CD4-positive, CD25-positive, alpha-beta regulatory T cell (primary cell): ENCODE data around the gene UBTD2. TPM values are rescaled to one million over a fixed set of nuclear protein-coding genes. Genes with fewer than 3 reads are reported as not detected.

Source experiments
- ATAC-seq, 2 donors: fragments of 150-1000 bp; cut with Tn5 transposase; one replicate each; pipeline ENCODE4 v1.10.0; 2021; ENCODE audit warnings: low read depth in 2 of 2, moderate number of reproducible peaks in 2 of 2, moderate library complexity in 1 of 2
- DNase-seq, 3 donors: peaks; one replicate each; pipeline versions ENCODE4 v3.0.0 to v3.0.0-alpha.2; 2012 to 2022; ENCODE audit warnings: mixed read lengths in 1 of 3
- H3K27ac ChIP-seq: one replicate; pipeline ENCODE4 v1.7.0; 2013; ENCODE audit warnings: mild to moderate bottlenecking, low read length; ENCODE audit not compliant: insufficient read depth, poor library complexity, severe bottlenecking
- H3K27me3 ChIP-seq: one replicate; pipeline ENCODE4 v1.7.0; 2013; ENCODE audit warnings: low read length; ENCODE audit not compliant: control insufficient read depth, insufficient read depth
- H3K36me3 ChIP-seq: one replicate; pipeline ENCODE4 v1.7.0; 2013; ENCODE audit warnings: mild to moderate bottlenecking, low read length, moderate library complexity; ENCODE audit not compliant: control insufficient read depth, insufficient read depth
- H3K4me1 ChIP-seq: 2 replicates; pipeline ENCODE4 v1.7.0; 2013; ENCODE audit warnings: mild to moderate bottlenecking, low read length; ENCODE audit not compliant: insufficient read depth, control insufficient read depth, poor library complexity, severe bottlenecking
- H3K4me3 ChIP-seq: one replicate; pipeline ENCODE4 v1.7.0; 2013; ENCODE audit warnings: low read depth, mild to moderate bottlenecking, low read length, moderate library complexity
- H3K9me3 ChIP-seq, 2 experiments: 1 replicate in 1 of 2; 2 replicates in 1 of 2; pipeline ENCODE4 v1.7.0; 2013; ENCODE audit warnings: low read length in 2 of 2, mild to moderate bottlenecking in 1 of 2, moderate library complexity in 1 of 2; ENCODE audit not compliant: control insufficient read depth in 2 of 2
- H3K27ac Mint-ChIP-seq, 3 donors: one replicate each; pipeline ENCODE4 v1.8.0; 2020 to 2022; ENCODE audit warnings: mild to moderate bottlenecking in 3 of 3, mixed read lengths in 3 of 3, moderate library complexity in 2 of 3
- H3K27me3 Mint-ChIP-seq: one replicate; pipeline ENCODE4 v1.8.0; 2022; ENCODE audit warnings: mild to moderate bottlenecking, mixed read lengths
- H3K36me3 Mint-ChIP-seq: one replicate; pipeline ENCODE4 v1.8.0; 2020; ENCODE audit warnings: mixed read lengths
- H3K4me1 Mint-ChIP-seq, 4 donors: one replicate each; pipeline ENCODE4 v1.8.0; 2020 to 2022; ENCODE audit warnings: mixed read lengths in 4 of 4, mild to moderate bottlenecking in 1 of 4
- H3K4me3 Mint-ChIP-seq, 4 donors: one replicate each; pipeline ENCODE4 v1.8.0; 2020 to 2022; ENCODE audit warnings: mild to moderate bottlenecking in 4 of 4, mixed read lengths in 4 of 4, moderate library complexity in 3 of 4
- H3K9me3 Mint-ChIP-seq, 7 donors: one replicate each; pipeline ENCODE4 v1.8.0; 2020 to 2022; ENCODE audit warnings: mixed read lengths in 7 of 7, mild to moderate bottlenecking in 3 of 7, moderate library complexity in 2 of 7
- polyA plus RNA-seq, 4 donors: library from polyadenylated mRNA; unstranded; fragments of 300-500 nt; fragmentation: Illumina TruSeq; gene quantifications; one replicate each; pipeline ENCODE4 v1.2.3, GENCODE V29; 2021
- total RNA-seq: library from RNA; stranded (reverse); gene quantifications from one replicate; pipeline ENCODE4 v1.2.3, GENCODE V29; 2022

Gene UBTD2
- total and polyA plus RNA-seq, 5 donors from 2014 or later = 2.9 to 3.9 (median 3.4) TPM

GRCh38 chr5:172188893-172189692, 94.5 kb downstream of the UBTD2 start:
- H3K27me3 ChIP-seq = no peaks in the 10 kb centered on the region
- peak overlapping the region in 2 of 3 donors; percentile 76 to 91 for H3K27ac Mint-ChIP-seq
- H3K9me3 Mint-ChIP-seq = peaks cover 0 to 3% (median 0%) of the 10 kb centered on the region in 7 donors
- no peaks in the 10 kb centered on the region for H3K27me3 Mint-ChIP-seq
- peaks cover 5% of the 10 kb centered on the region for H3K36me3 Mint-ChIP-seq
- peaks cover 2% of the 10 kb centered on the region for H3K36me3 ChIP-seq
- peak overlapping the region in 3 of 4 donors; percentile 86 to 100 (median 98) for H3K4me3 Mint-ChIP-seq
- peak overlapping the region; percentile 95 for H3K27ac ChIP-seq
- DNase-seq = no peak
- peaks cover 0 to 22% (median 12%) of the 10 kb centered on the region in 4 donors for H3K4me1 Mint-ChIP-seq
- H3K9me3 ChIP-seq = no peaks in the 10 kb centered on the region
- H3K4me1 ChIP-seq = peaks cover 30% of the 10 kb centered on the region
- no peak overlapping the region for H3K4me3 ChIP-seq
- ATAC-seq = no peak

DNA sequence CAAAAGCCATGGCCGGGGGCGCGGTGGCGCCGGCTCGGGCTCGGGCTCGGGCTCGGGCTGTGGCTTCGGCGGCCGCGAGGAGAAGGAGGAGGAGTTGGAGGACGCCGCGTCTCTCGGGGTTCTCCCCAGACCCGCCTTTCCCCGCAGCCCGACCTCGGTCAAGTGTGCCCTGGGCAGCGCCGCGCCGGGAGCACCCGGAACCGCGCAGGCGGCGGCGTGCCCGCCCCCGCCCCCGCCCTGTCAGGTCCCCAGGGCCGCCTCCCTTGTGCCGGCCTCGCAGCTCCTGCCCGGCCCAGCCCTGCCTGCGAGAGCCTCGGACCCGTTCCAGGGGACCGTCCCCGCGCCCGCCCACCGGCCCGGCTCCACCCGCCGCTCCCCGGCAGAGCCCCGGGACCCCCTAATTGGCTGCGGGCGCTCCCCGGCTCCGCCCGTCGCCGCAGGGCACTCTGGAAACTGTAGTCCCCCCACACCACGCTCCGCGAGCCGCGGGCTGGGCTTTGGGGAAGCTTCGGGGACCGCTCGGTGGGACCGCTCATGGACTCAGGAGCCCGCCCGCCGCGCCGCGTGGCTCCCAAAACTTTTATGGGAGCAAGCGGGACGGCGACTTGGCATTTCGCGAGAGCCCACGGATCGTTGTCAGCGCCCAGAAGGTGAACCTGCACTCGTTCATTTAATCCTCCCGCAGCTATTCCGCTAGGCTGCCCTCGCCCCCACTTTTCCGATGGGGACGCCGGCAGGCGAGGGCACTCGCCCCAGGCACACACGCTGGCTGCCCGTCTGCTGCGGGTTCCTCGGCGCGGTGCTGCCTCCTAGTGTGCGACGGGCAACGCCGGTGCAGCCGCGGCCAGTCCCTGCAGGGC, 95.3 kb downstream of the UBTD2 start, which contains the start of gene STK10:
Gene STK10 (minus strand): TSS at position 192 of the 860 bp plus-strand sequence. CDS start 182 bp downstream, at position 10.
- Mint-ChIP-seq H3K4me1 (peaks cover 2 to 30% (median 16%) of the 10 kb centered on the region in 4 donors), H3K27me3 (no peaks in the 10 kb centered on the region), H3K9me3 (peaks cover 0 to 3% (median 0%) of the 10 kb centered on the region in 7 donors), H3K27ac (peak within 1 kb of the TSS; percentile 97 to 99 (median 97)), H3K4me3 (peak within 1 kb of the TSS; percentile 96 to 100 (median 99)), H3K36me3 (peaks cover 5% of the 10 kb centered on the region)
- DNase-seq (peak; percentile 85 to 94 (median 91)), ATAC-seq (peak; percentile 81 to 83)
- Histone ChIP-seq H3K27ac (peak within 1 kb of the TSS; percentile 95), H3K9me3 (no peaks in the 10 kb centered on the region), H3K27me3 (no peaks in the 10 kb centered on the region), H3K36me3 (peaks cover 7% of the 10 kb centered on the region), H3K4me3 (peak within 1 kb of the TSS; percentile 95), H3K4me1 (peaks cover 39% of the 10 kb centered on the region)

GRCh38 chr5:172187118-172188032, 96.2 kb downstream of the UBTD2 start:
- peak; percentile 29 to 31 for ATAC-seq
- H3K4me3 ChIP-seq = peak overlapping the region; percentile 95
- Mint-ChIP-seq H3K9me3 (peaks cover 0 to 3% (median 0%) of the 10 kb centered on the region in 7 donors), H3K27me3 (no peaks in the 10 kb centered on the region), H3K4me3 (peak overlapping the region; percentile 96 to 100 (median 99)), H3K27ac (peak overlapping the region; percentile 97 to 99 (median 97)), H3K4me1 (peaks cover 6 to 39% (median 23%) of the 10 kb centered on the region in 4 donors), H3K36me3 (peaks cover 10% of the 10 kb centered on the region)
- no peaks in the 10 kb centered on the region for H3K9me3 ChIP-seq
- peak; percentile 60 to 82 (median 66) for DNase-seq
- peaks cover 48% of the 10 kb centered on the region for H3K4me1 ChIP-seq
- peaks cover 7% of the 10 kb centered on the region for H3K36me3 ChIP-seq
- no peaks in the 10 kb centered on the region for H3K27me3 ChIP-seq
- peak overlapping the region; percentile 95 for H3K27ac ChIP-seq

DNA sequence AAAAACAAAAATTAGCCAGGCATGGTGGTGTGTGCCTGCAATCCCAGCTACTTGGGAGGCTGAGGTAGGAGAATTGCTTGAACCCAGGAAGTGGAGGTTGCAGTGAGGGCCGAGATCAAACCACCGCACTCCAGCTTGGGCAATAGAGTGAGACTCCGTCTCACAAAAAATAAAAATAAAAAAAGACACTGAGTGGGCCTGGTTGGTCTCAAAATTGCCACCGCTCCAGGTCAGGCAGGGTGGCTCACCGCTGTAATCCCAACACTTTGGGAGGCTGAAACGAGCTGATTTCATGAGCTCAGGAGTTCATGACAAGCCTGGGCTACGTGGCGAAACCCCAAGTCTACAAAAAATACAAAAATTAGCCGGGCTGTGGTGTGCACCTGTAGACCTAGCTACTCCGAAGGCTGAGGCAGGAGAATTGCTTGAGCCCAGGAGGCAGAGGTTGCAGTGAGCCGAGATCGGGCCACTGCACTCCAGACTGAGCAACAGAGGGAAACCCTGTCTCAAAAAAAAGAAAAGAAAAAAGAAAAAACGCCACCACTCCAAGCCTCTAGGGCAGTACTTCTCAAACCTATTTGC, 97.4 kb downstream of the UBTD2 start:
- H3K4me3 Mint-ChIP-seq = peak overlapping the region; percentile 96 to 100 (median 99)
- H3K4me1 ChIP-seq = peaks cover 58% of the 10 kb centered on the region
- H3K36me3 Mint-ChIP-seq = peaks cover 10% of the 10 kb centered on the region
- ATAC-seq (no peak), DNase-seq (no peak)
- H3K27ac Mint-ChIP-seq = peak overlapping the region; percentile 97 to 99 (median 99)
- H3K9me3 ChIP-seq = no peaks in the 10 kb centered on the region
- H3K27me3 ChIP-seq = no peaks in the 10 kb centered on the region
- peaks cover 7% of the 10 kb centered on the region for H3K36me3 ChIP-seq
- H3K4me3 ChIP-seq = peak overlapping the region; percentile 95
- peak overlapping the region; percentile 95 for H3K27ac ChIP-seq
- H3K4me1 Mint-ChIP-seq = peaks cover 6 to 50% (median 24%) of the 10 kb centered on the region in 4 donors
- peaks cover 0 to 3% (median 0%) of the 10 kb centered on the region in 7 donors for H3K9me3 Mint-ChIP-seq
- H3K27me3 Mint-ChIP-seq = no peaks in the 10 kb centered on the region

DNA sequence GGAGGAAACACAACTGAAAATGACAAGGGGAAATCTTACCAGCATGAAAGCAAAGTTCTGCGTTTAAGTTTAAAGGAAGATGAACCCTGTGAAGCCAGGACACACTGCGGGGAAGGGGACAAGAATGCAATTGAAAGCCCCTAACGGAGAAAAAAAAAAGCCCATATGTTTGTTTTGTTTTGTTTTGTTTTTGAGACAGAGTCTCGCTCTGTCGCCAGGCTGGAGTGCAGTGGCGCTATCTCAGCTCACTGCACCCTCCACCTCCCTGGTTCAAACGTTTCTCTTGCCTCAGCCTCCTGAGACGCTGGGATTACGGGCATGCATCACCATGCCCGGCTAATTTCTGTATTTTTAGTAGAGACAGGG, 98.5 kb downstream of the UBTD2 start:
- Histone ChIP-seq H3K9me3 (no peaks in the 10 kb centered on the region), H3K27me3 (no peaks in the 10 kb centered on the region), H3K4me3 (peak overlapping the region; percentile 95), H3K36me3 (peaks cover 7% of the 10 kb centered on the region), H3K4me1 (peaks cover 70% of the 10 kb centered on the region), H3K27ac (peak overlapping the region; percentile 95)
- ATAC-seq (no peak), DNase-seq (peak in 2 of 3 donors; percentile 37 to 38)
- Mint-ChIP-seq H3K4me1 (peaks cover 12 to 61% (median 32%) of the 10 kb centered on the region in 4 donors), H3K27me3 (no peaks in the 10 kb centered on the region), H3K4me3 (peak overlapping the region; percentile 96 to 100 (median 99)), H3K9me3 (peaks cover 0 to 3% (median 0%) of the 10 kb centered on the region in 7 donors), H3K27ac (peak overlapping the region; percentile 97 to 99 (median 99)), H3K36me3 (peaks cover 15% of the 10 kb centered on the region)

- Mint-ChIP-seq H3K9me3 (peaks cover 0 to 3% (median 0%) of the 10 kb centered on the region in 7 donors), H3K27ac (peak overlapping the region; percentile 97 to 99 (median 99)), H3K27me3 (no peaks in the 10 kb centered on the region), H3K4me3 (peak overlapping the region; percentile 96 to 100 (median 99)), H3K36me3 (peaks cover 17% of the 10 kb centered on the region), H3K4me1 (peaks cover 15 to 73% (median 39%) of the 10 kb centered on the region in 4 donors)
- ATAC-seq = no peak
- H3K27me3 ChIP-seq = no peaks in the 10 kb centered on the region
- DNase-seq = no peak
- H3K36me3 ChIP-seq = peaks cover 7% of the 10 kb centered on the region
- H3K9me3 ChIP-seq = no peaks in the 10 kb centered on the region
- peak overlapping the region; percentile 69 for H3K4me3 ChIP-seq
- H3K4me1 ChIP-seq = peaks cover 80% of the 10 kb centered on the region
- peak overlapping the region; percentile 95 for H3K27ac ChIP-seq
These were observed 99.7 kb downstream of the UBTD2 start for GRCh38 chr5:172183881-172184280.
